NCI-H748 treated with DMSO at 0.1 percent for 48 hours (cell line): ENCODE results near the gene AGL.
"Not testable (repeated sequence)": the region's sequence is repeated elsewhere in the genome, so short reads cannot be mapped to it uniquely, and the experiment has no call there.

Source experiments
- DNase-seq: peaks from one replicate; lab custom pipeline; 2025; lab: John Stamatoyannopoulos, UW

Gene AGL

DNA sequence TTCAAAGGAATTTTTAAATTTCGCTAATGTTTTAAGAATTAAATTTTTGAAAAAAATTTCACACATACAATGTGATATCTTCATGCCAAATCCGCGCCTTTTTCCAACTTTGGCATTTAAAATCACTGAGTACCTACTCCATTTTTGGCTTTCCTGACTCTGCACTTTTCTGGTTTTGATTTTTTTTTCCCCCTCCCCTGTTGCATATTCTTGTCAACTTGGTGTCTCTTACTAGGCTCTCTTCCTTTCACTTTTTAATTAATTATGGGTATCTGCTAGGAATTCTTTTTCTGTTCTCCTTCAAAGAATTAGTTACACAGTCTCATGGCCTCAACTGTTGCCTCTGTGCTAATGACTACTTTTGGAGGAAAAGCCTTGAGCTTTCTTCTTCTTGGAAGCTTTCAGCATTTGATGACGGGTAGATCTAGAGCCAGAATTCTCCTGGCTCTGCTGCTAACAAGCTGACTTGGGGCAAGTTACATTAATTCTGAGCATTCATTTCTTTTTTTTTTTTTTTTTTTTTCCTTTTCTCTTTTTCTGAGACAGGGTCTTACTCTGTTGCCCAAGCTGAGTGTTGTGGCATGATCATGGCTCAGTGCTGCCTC is 1.8 kb downstream of the AGL start:
- DNase-seq: no peak

DNA sequence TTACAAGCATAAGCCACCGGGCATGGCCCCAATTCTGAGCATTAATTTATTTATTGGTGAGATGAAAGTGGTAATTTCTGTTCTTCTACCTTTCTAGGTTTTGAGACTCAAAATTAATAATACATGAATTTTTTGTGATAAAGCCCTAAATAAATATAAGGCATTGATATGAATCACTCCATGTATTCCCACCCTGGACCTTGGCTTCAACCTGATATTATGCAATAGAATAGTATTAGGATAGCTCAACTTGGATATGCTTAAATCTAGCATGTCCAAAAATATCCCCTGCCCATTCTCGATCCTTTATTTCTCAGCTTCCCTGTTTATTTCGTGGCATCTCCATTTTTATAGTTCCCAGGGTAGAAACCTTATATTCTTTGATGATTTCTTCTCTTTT is 2.5 kb downstream of the AGL start:
- no peak for DNase-seq

GRCh38 chr1:99855914-99856450 is 5.8 kb downstream of the AGL start:
- DNase-seq: no peak

DNA sequence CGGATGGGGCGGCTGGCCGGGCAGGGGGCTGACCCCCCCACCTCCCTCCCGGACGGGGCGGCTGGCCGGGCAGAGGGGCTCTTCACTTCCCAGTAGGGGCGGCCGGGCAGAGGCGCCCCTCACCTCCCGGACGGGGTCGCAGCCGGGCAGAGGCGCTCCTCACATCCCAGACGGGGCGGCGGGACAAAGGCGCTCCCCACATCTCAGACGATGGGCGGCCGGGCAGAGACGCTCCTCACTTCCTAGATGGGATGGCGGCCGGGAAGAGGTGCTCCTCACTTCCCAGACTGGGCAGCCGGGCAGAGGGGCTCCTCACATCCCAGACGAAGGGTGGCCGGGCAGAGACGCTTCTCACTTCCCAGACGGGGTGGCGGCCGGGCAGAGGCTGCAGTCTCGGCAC is 6.9 kb downstream of the AGL start:
- not testable (repeated sequence) for DNase-seq

GRCh38 chr1:99858286-99858685 is 8.1 kb downstream of the AGL start:
- no peak for DNase-seq

GRCh38 chr1:99858881-99859280 is 8.7 kb downstream of the AGL start:
- no peak for DNase-seq

DNA sequence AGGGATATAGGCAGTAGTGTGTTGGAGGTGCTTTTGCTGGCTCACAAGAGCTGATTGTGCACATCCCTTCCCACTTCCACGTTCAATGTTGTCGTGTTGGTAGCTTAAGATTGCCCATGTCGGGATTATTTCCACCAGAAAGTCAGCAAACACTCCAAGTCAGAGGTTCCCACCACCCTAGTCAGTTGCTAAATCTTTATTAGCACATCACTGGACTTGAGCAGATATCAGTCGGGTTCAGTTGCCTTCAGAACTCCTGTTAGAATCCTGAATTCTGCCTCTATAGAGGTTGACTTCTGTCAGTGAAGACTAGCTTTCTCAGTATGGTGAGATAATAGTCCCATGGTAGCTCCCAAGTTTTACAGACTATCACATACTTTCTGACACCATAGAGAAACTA is 10.5 kb downstream of the AGL start:
- no peak for DNase-seq

GRCh38 chr1:99867682-99868081 is 17.5 kb downstream of the AGL start:
- no peak for DNase-seq

- DNase-seq: no peak
Observed at GRCh38 chr1:99869304-99869703, 19.1 kb downstream of the AGL start.

- DNase-seq: no peak
Observed at GRCh38 chr1:99869723-99870122, 19.6 kb downstream of the AGL start.

DNA sequence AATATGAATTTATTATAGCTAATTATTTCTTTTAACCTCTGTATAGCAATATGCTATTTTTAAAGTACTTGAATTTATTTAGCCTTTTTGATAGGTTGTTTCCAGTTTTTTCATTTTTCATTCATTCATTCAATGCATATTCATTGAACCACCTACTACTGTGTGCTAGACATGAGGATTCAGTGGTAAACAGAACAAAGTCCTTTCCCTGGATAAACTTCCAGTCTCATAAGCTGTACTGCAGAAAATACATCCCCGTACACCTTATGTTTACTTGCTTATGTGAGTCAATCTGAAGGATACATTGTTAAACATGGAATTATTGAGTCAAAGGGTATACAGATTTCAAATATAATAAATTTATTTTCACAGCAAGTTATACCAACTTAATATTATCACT is 21.9 kb downstream of the AGL start:
- DNase-seq: no peak

DNA sequence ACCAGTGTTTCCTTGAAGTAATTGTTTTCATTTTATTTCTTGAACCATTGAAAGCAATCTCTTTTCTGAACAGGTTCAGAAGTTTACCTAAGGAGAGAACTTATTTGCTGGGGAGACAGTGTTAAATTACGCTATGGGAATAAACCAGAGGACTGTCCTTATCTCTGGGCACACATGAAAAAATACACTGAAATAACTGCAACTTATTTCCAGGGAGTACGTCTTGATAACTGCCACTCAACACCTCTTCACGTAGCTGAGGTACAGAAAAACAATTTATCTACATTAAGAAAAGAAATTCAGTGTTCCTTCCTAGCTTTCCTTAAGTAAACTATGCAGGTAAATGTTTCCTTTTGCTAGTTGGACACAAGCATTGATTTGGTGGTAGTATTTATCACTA is 27.4 kb downstream of the AGL start:
- no peak for DNase-seq

DNA sequence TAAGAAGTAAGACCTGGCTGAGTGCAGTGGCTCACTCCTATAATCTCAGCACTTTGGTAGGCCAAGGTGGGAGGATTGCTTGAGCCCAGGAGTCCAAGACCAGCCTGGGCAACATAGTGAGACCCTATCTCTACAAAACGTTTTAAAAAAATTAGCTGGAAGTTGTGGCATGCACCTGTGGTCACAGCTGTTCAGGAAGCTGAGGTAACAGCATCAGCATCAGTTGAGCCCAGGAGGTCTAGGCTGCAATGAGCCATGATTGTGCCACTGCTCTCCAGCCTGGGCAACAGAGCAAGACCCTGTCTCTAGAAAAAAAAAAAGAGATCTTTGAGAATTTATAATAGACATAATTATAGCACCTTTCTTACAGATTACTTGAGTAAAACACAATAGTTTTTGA is 36.0 kb downstream of the AGL start:
- DNase-seq: no peak

DNA sequence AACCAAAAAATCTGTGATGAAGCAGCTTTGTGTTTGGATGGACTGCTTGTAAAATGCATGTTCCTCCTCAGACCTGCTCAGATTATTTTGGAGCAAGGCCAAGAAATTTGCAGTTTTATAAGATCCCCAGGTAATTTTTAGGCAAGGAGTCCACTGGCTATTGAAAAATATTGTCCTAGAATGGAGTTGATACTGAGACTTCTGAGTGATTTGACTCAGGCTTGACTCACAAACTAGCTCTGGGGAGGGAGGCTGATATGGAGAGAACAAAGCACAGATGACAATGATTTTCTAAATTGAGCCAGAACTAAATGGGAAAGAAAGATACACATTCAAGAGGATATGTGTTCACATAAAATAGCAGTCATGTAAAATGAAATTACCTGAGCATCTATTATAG is 36.7 kb downstream of the AGL start:
- DNase-seq: no peak

GRCh38 chr1:99887890-99888289 is 37.7 kb downstream of the AGL start:
- no peak for DNase-seq

DNA sequence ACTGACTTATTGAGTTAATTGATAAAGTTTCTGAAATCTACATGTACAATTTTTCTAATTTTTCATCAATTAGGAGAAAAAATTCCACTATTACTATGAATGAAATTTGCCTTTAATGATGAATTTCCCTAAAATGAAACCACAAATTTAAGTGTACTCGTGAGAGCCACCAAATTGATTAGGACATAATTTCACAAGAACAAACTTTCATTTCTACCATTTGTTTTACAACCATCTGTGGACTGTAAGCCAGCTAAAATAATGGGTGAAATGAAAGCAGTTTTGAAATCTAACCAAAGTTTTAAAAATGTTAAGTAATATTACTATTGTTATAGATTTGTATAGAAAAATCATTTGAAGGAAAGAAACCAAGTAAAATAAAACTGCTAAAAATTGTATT is 41.8 kb downstream of the AGL start:
- no peak for DNase-seq

DNA sequence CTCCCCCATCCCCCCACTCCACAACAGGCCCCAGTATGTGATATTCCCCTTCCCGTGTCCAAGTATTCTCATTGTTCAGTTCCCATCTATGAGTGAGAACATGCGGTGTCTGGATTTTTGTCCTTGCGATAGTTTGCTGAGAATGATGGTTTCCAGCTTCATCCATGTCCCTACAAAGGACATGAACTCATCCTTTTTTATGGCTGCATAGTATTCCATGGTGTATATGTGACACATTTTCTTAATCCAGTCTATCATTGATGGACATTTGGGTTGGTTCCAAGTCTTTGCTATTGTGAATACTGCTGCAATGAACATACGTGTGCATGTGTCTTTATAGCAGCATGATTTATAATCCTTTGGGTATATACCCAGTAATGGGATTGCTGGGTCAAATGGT is 53.1 kb downstream of the AGL start:
- not testable (repeated sequence) for DNase-seq

DNA sequence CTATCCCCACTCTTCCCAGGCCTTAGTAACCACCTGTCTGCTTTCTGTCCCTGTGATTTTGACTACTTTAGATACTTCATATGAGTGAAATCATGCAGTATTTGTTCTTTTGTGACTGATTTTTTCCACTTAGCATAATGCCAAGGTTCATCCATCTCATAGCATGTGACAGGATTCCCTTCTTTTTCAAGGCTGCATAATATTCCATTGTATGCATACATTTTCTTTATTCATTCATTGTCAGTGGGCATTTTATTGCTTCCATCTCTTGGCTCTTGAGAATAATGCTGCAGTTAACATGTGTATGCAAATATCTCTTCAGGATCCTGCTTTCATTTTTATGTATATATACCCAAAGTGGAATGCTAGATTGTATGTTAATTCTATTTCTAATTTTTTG is 56.4 kb downstream of the AGL start:
- DNase-seq: no peak

- DNase-seq: no peak
Observed at GRCh38 chr1:99917214-99917613, 67.1 kb downstream of the AGL start.

- no peak for DNase-seq
Observed at GRCh38 chr1:99919220-99919619, 69.1 kb downstream of the AGL start.

GRCh38 chr1:99934801-99935200 is 84.6 kb downstream of the AGL start:
- no peak for DNase-seq

DNA sequence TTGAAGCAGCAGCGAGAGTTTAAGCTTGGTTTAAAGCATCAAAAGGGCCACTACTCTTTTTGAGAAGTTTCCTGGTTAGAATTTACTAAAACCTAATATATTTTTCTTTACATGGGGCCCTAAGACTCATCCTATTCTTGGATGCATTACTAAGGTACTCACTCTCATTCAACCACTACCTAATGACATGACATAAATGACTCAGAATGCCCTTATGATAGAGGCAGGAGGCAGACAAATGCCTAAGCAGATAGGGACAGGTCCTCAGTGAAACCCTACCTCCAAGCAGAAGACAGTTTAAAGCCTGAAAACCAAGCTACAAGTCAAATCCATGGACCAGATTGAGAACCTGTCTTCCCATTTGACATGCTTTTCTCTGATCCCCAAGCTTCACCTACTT is 85.4 kb downstream of the AGL start:
- DNase-seq: no peak

GRCh38 chr1:99936071-99936470 is 85.9 kb downstream of the AGL start:
- no peak for DNase-seq

DNA sequence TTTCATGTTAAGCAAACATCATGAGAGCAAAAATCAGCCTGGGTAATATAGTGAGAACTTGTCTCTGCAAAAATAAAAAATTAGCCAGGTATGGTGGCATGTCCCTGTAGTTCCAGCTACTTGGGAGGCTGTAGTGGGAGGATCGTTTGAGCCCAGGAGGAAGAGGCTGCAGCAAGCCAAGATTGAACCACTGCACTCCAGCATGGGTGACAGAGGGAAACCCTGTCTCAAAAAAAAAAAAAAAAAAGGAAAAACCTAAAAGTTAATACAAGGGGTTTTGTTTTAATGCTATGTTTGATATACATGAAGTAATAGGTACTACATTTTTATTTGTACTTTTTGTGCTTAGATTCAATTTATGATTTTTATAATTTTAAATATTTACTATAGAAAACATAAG is 92.6 kb downstream of the AGL start:
- no peak for DNase-seq
